K562 (cell line): ENCODE measurements around the gene ZFPM1. TPM values are rescaled to one million over a fixed set of nuclear protein-coding genes. Genes with fewer than 3 reads are reported as not detected.

ENCODE experiments used
- ATAC-seq: fragments of 200-7000 bp; cut with Tn5 transposase; 3 replicates; pipeline ENCODE4 v1.9.1; 2020; ENCODE audit warnings: moderate library complexity
- BruUV-seq: library from RNA; stranded (reverse); fragments of 400-500 nt; replicated peaks from 2 replicates; lab custom pipeline; 2021; lab: Mats Ljungman, UMichigan
- CTCF ChIA-PET: fragments of 300-600 bp; formaldehyde crosslinking; extraction: SDS; loops from one replicate; lab custom pipeline; 2021; ENCODE audit warnings: low intra/inter-chr PET ratio; lab: Yijun Ruan, JAX
- POLR2A ChIA-PET: fragments of 300-600, 350-650 bp; sonication (Branson Sonifier 250); formaldehyde crosslinking; extraction: SDS; loops from one replicate; lab custom pipeline; 2021; ENCODE audit warnings: antibody characterized with exemption, inconsistent platforms; lab: Yijun Ruan, JAX
- DNase-seq, 4 experiments: peaks; one replicate each; pipeline versions ENCODE4 v3.0.0 to v3.0.0-alpha.2; 2011 to 2018; ENCODE audit warnings: low spot score in 3 of 4, mixed read lengths in 3 of 4; ENCODE audit errors: extremely low read depth in 1 of 4
- FAIRE-seq: peaks from 2 replicates; lab custom pipeline; 2011; peaks lifted over from hg19 to GRCh38; lab: Jason Lieb, UNC
- H2AFZ ChIP-seq: 2 replicates; pipeline ENCODE4 v1.6.0; 2011; ENCODE audit warnings: low read depth, low read length, control low read depth, inconsistent platforms
- H3K27ac ChIP-seq: fragments of 200-600 bp; 3 replicates; pipeline ENCODE4 v1.8.0; 2011; ENCODE audit warnings: low read depth, mild to moderate bottlenecking, control low read depth, inconsistent platforms, low read length, moderate library complexity, mixed read lengths; ENCODE audit errors: extremely low read depth
- H3K27me3 ChIP-seq, 2 experiments: fragments of 300-600 bp in 1 of 2; 2 replicates in 1 of 2; 3 replicates in 1 of 2; pipeline versions ENCODE4 v1.6.0 to v1.8.0; 2011; ENCODE audit warnings: inconsistent platforms in 2 of 2, low read length in 2 of 2, mild to moderate bottlenecking in 1 of 2, mixed read lengths in 1 of 2, moderate library complexity in 1 of 2; ENCODE audit not compliant: control insufficient read depth in 2 of 2, insufficient read depth in 2 of 2
- H3K36me3 ChIP-seq: fragments of 300-600 bp; 3 replicates; pipeline ENCODE4 v1.8.0; 2011; ENCODE audit warnings: mild to moderate bottlenecking, low read length, inconsistent platforms; ENCODE audit not compliant: control insufficient read depth, insufficient read depth
- H3K4me1 ChIP-seq, 2 experiments: fragments of 200-600 bp in 1 of 2; replicated peaks in 1 of 2; 2 replicates in 1 of 2; 3 replicates in 1 of 2; pipeline versions ENCODE4 v1.5.1 to v1.8.0; 2011; ENCODE audit warnings: inconsistent platforms in 2 of 2, low read length in 2 of 2, mild to moderate bottlenecking in 1 of 2, mixed read lengths in 1 of 2, moderate library complexity in 1 of 2; ENCODE audit not compliant: control insufficient read depth in 2 of 2, insufficient read depth in 2 of 2
- H3K4me2 ChIP-seq: 2 replicates; pipeline ENCODE4 v1.6.1; 2011; ENCODE audit warnings: low read length, control low read depth, inconsistent platforms, mixed read lengths; ENCODE audit not compliant: insufficient read depth
- H3K4me3 ChIP-seq: fragments of 200-600 bp; sonication (generic), shearing (Covaris generic); 2 replicates; pipeline ENCODE4 v1.5.1; 2016; ENCODE audit warnings: control low read depth, inconsistent platforms
- H3K79me2 ChIP-seq: fragments of 200-600 bp; 3 replicates; pipeline ENCODE4 v1.8.0; 2011; ENCODE audit warnings: low read length, inconsistent platforms; ENCODE audit not compliant: control insufficient read depth, insufficient read depth
- H3K9ac ChIP-seq, 2 experiments: 2 replicates each; pipeline versions ENCODE4 v1.6.0 to v1.6.1; 2011; ENCODE audit warnings: low read depth in 2 of 2, low read length in 2 of 2, control low read depth in 1 of 2, inconsistent platforms in 1 of 2, mild to moderate bottlenecking in 1 of 2, mixed read lengths in 1 of 2; ENCODE audit not compliant: insufficient read depth in 1 of 2
- H3K9me1 ChIP-seq: one replicate; pipeline ENCODE4 v1.6.0; 2011; ENCODE audit warnings: inconsistent platforms, mild to moderate bottlenecking, low read length, moderate library complexity; ENCODE audit not compliant: control insufficient read depth, insufficient read depth
- H3K9me3 ChIP-seq: replicated peaks from 2 replicates; pipeline ENCODE4 v1.5.1; 2011; ENCODE audit warnings: low read depth, low read length, inconsistent platforms; ENCODE audit not compliant: control insufficient read depth, insufficient read depth
- H4K20me1 ChIP-seq: replicated peaks from 2 replicates; pipeline ENCODE4 v1.6.1; 2011; ENCODE audit warnings: low read length, inconsistent platforms, mixed read lengths; ENCODE audit not compliant: control insufficient read depth, insufficient read depth
- C11orf30 ChIP-seq: fragments of 450-650 bp; IDR thresholded peaks from 2 replicates; pipeline ENCODE4 v1.6.1; 2016; ENCODE audit warnings: low read depth, mild to moderate bottlenecking
- HSF4 ChIP-seq: fragments of 250-450 bp; sonication (Bioruptor Pico); IDR thresholded peaks from 2 replicates; pipeline ENCODE4 v2.1.2; 2022; ENCODE audit warnings: mild to moderate bottlenecking, moderate library complexity, borderline replicate concordance
- LARP7 ChIP-seq: fragments of 450-650 bp; IDR thresholded peaks from 2 replicates; pipeline ENCODE4 v1.6.1; 2016
- NFXL1 ChIP-seq: fragments of 450-650 bp; formaldehyde crosslinking; IDR thresholded peaks from 2 replicates; pipeline ENCODE4 v1.4.0; 2021; ENCODE audit warnings: mild to moderate bottlenecking
- PHB2 ChIP-seq: fragments of 450-650 bp; IDR thresholded peaks from 2 replicates; pipeline ENCODE4 v1.6.1; 2017; ENCODE audit warnings: low read depth
- POLR3G ChIP-seq: IDR thresholded peaks from 2 replicates; pipeline ENCODE4 v1.6.1; 2011; ENCODE audit not compliant: insufficient read length, insufficient replicate concordance; ENCODE audit errors: extremely low read depth
- RB1 ChIP-seq: fragments of 450-650 bp; IDR thresholded peaks from 2 replicates; pipeline ENCODE4 v1.6.1; 2017; ENCODE audit warnings: low read depth, mild to moderate bottlenecking
- RBM25 ChIP-seq: fragments of 200-400 bp; formaldehyde crosslinking; IDR thresholded peaks from 2 replicates; pipeline ENCODE4 v1.6.1; 2018; ENCODE audit warnings: low read length, low read depth, moderate library complexity; ENCODE audit not compliant: severe bottlenecking
- RFX5 ChIP-seq: IDR thresholded peaks from 2 replicates; pipeline ENCODE4 v1.6.1; 2011; ENCODE audit warnings: low read depth, mild to moderate bottlenecking, improper control_type of control experiment, low read length
- ZNF644 ChIP-seq: fragments of 200-800 bp; sonication (Bioruptor generic); IDR thresholded peaks from 2 replicates; pipeline ENCODE4 v1.6.1; 2016; ENCODE audit warnings: low read depth, missing genetic modification characterization, missing compliant biosample characterization
- WGBS: fragments of 100-300 bp; shearing (Covaris generic); methylation state at CpG from one replicate; pipeline ENCODE4 v1.1.6; 2016; ENCODE audit warnings: low coverage, mixed read lengths; ENCODE audit not compliant: insufficient coverage; ENCODE audit errors: missing lambda C conversion rate; 5-methylcytosine and 5-hydroxymethylcytosine counted together
- in situ Hi-C: fragments of 300-500 bp; cut with MboI; formaldehyde crosslinking; loops from 4 replicates; pipeline ENCODE4 v1.15.0; 2018; ENCODE audit warnings: inconsistent platforms, mixed read lengths
- intact Hi-C: fragments of 100-400 bp; cut with micrococcal nuclease; formaldehyde crosslinking; loops from 2 replicates; pipeline ENCODE4 v1.14.2; 2022
- polyA plus RNA-seq, 8 experiments: library from polyadenylated mRNA; depleted of rRNA in 4 of 8; stranded (reverse) in 5 of 8; unstranded in 3 of 8; fragments of >200 nt; fragmentation: Nextera tagmentation in 2 of 8; fragmentation: Illumina TruSeq in 1 of 8; extraction: Ambion mirVana in 2 of 8; extraction: Trizol in 1 of 8; gene quantifications; 2 replicates each; pipeline versions ENCODE4 v1.2.1 to v1.2.3, GENCODE V29; 2011 to 2014; ENCODE audit warnings: inconsistent platforms in 1 of 8, missing spikeins in 1 of 8
- total RNA-seq, 7 experiments: library from RNA; depleted of rRNA in 6 of 7; stranded (reverse); fragments of >200 nt in 6 of 7; fragmentation: Illumina TruSeq in 2 of 7; extraction: Trizol in 2 of 7; gene quantifications; 2 replicates each; pipeline versions ENCODE4 v1.2.1 to v1.2.3, GENCODE V29; 2011 to 2021; ENCODE audit warnings: low replicate concordance in 1 of 7
- TF ChIP-seq, protein P1 (sequence below): fragments of 450-650 bp; IDR thresholded peaks from 2 replicates; pipeline ENCODE4 v1.6.1; 2016; ENCODE audit warnings: missing biosample characterization, missing genetic modification characterization
- TF ChIP-seq, protein P2 (sequence below), 3 experiments: IDR thresholded peaks in 2 of 3; conservative IDR thresholded peaks in 1 of 3; 2 replicates each; pipeline ENCODE4 v1.5.1; 2011 to 2012; ENCODE audit warnings: low read length in 3 of 3, mild to moderate bottlenecking in 3 of 3, control low read depth in 2 of 3, improper control_type of control experiment in 1 of 3, inconsistent platforms in 1 of 3, low read depth in 1 of 3, mixed read lengths in 1 of 3, moderate library complexity in 1 of 3; ENCODE audit not compliant: insufficient read depth in 2 of 3
- TF ChIP-seq, protein P3 (sequence below), 2 experiments: fragments of 450-650 bp; conservative IDR thresholded peaks; 2 replicates each; pipeline ENCODE4 v1.6.1; 2017; ENCODE audit warnings: mild to moderate bottlenecking in 2 of 2, moderate library complexity in 2 of 2

The ZFPM1 gene
- total and polyA plus RNA-seq, 9 of the 15 experiments (the other 6 are each of a cell fraction or from before 2014, with no cell fraction given) = 0.03 to 35.9 (median 1.4) TPM

DNA sequence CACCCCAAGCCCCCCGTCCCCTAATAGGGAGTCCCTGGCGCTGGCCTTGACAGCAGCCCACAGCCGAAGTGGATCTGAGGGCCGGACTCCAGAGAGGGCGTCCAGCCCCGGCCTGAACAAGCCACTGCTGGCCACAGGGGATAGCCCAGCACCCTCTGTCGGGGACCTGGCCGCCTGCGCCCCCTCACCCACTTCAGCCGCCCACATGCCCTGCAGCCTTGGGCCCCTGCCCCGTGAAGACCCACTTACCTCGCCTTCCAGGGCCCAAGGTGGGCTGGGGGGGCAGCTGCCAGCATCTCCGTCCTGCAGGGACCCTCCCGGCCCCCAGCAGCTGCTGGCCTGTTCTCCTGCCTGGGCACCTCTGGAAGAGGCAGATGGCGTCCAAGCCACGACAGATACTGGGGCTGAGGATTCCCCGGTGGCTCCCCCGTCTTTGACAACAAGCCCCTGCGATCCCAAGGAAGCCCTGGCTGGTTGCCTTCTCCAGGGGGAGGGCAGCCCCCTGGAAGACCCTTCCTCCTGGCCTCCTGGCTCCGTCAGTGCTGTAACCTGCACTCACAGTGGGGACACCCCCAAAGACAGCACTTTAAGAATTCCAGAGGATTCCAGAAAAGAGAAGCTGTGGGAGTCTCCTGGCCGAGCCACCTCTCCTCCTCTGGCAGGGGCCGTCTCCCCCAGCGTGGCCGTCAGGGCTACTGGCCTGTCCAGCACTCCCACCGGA lies 19.3 kb upstream of the ZFPM1 start:
- Histone ChIP-seq H3K4me2 (no peak overlapping the region), H3K36me3 (no peaks in the 10 kb centered on the region), H3K9me3 (no peaks in the 10 kb centered on the region), H3K9me1 (no peaks in the 10 kb centered on the region), H4K20me1 (peaks cover 11% of the 10 kb centered on the region), H2AFZ (no peak overlapping the region), H3K79me2 (no peaks in the 10 kb centered on the region), H3K9ac (no peak overlapping the region), H3K4me3 (no peak overlapping the region), H3K27ac (no peak overlapping the region), H3K4me1 (peaks cover 0 to 83% of the 10 kb centered on the region in 2 experiments; a peak in 2 of 5 replicates), H3K27me3 (peaks cover 37 to 68% of the 10 kb centered on the region in 2 experiments)
- ATAC-seq (no peak), DNase-seq (no peak), FAIRE-seq (no peak)
- BruUV-seq = no TSS peak
- intact Hi-C loops = loop anchor here (2.0 kb wide), 1 partner anchor 147 kb away; no protein-coding TSS in a partner anchor
- ChIA-PET POLR2A (interaction anchor here (0.6 kb wide), 1 partner anchor 153 kb away, joined by 3 read pairs; no protein-coding TSS in a partner anchor), CTCF (no interaction called here)
- in situ Hi-C loops = no loop called here
- 29% methylated on average over 19 of the region's 25 CpGs for WGBS
- TF ChIP-seq RBM25 (no peak), HSF4 (CRISPR knock-in tag) (no peak), C11orf30 (no peak), NFXL1 (CRISPR knock-in tag) (no peak), PHB2 (no peak), POLR3G (no peak), ZNF644 (tag) (no peak), RFX5 (no peak), LARP7 (no peak), RB1 (no peak)
- TF ChIP-seq, protein P1, sequence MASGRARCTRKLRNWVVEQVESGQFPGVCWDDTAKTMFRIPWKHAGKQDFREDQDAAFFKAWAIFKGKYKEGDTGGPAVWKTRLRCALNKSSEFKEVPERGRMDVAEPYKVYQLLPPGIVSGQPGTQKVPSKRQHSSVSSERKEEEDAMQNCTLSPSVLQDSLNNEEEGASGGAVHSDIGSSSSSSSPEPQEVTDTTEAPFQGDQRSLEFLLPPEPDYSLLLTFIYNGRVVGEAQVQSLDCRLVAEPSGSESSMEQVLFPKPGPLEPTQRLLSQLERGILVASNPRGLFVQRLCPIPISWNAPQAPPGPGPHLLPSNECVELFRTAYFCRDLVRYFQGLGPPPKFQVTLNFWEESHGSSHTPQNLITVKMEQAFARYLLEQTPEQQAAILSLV (tag) = no peak
- TF ChIP-seq, protein P2, sequence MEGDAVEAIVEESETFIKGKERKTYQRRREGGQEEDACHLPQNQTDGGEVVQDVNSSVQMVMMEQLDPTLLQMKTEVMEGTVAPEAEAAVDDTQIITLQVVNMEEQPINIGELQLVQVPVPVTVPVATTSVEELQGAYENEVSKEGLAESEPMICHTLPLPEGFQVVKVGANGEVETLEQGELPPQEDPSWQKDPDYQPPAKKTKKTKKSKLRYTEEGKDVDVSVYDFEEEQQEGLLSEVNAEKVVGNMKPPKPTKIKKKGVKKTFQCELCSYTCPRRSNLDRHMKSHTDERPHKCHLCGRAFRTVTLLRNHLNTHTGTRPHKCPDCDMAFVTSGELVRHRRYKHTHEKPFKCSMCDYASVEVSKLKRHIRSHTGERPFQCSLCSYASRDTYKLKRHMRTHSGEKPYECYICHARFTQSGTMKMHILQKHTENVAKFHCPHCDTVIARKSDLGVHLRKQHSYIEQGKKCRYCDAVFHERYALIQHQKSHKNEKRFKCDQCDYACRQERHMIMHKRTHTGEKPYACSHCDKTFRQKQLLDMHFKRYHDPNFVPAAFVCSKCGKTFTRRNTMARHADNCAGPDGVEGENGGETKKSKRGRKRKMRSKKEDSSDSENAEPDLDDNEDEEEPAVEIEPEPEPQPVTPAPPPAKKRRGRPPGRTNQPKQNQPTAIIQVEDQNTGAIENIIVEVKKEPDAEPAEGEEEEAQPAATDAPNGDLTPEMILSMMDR (IDR thresholded peaks at IDR 0.05 in 2 of 3, conservative IDR thresholded peaks at IDR 0.05 in 1 of 3; ENCODE audit: insufficient read depth in 2 of 3, low read depth in 1 of 3, low read length in 3 of 3) = no peak
- TF ChIP-seq, protein P3, sequence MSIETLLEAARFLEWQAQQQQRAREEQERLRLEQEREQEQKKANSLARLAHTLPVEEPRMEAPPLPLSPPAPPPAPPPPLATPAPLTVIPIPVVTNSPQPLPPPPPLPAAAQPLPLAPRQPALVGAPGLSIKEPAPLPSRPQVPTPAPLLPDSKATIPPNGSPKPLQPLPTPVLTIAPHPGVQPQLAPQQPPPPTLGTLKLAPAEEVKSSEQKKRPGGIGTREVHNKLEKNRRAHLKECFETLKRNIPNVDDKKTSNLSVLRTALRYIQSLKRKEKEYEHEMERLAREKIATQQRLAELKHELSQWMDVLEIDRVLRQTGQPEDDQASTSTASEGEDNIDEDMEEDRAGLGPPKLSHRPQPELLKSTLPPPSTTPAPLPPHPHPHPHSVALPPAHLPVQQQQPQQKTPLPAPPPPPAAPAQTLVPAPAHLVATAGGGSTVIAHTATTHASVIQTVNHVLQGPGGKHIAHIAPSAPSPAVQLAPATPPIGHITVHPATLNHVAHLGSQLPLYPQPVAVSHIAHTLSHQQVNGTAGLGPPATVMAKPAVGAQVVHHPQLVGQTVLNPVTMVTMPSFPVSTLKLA (conservative IDR thresholded peaks at IDR 0.05) = no peak
